Mucosa of rectum (tissue), 2 donors: ENCODE results near the gene BMAL1.
A peak's percentile ranks its signal among the peaks of the same experiment; 100 is the strongest.

ENCODE experiments used
- H3K27ac ChIP-seq, 2 donors: one replicate each; pipeline ENCODE4 v1.7.0; 2013; ENCODE audit warnings: inconsistent platforms in 2 of 2, low read depth in 2 of 2, low read length in 2 of 2
- H3K27me3 ChIP-seq, 2 donors: one replicate each; pipeline ENCODE4 v1.7.0; 2013; ENCODE audit warnings: low read length in 2 of 2; ENCODE audit not compliant: control insufficient read depth in 2 of 2, insufficient read depth in 2 of 2
- H3K36me3 ChIP-seq, 2 donors: one replicate each; pipeline ENCODE4 v1.7.0; 2013; ENCODE audit warnings: low read length in 2 of 2; ENCODE audit not compliant: control insufficient read depth in 2 of 2, insufficient read depth in 2 of 2
- H3K4me1 ChIP-seq, 2 donors: one replicate each; pipeline ENCODE4 v1.7.0; 2013; ENCODE audit warnings: low read length in 2 of 2, mild to moderate bottlenecking in 1 of 2; ENCODE audit not compliant: control insufficient read depth in 2 of 2, insufficient read depth in 2 of 2
- H3K4me3 ChIP-seq, 2 donors: one replicate each; pipeline ENCODE4 v1.7.0; 2013; ENCODE audit warnings: low read length in 2 of 2
- H3K9ac ChIP-seq, 2 donors: one replicate each; pipeline ENCODE4 v1.7.0; 2013; ENCODE audit warnings: low read length in 2 of 2, low read depth in 1 of 2, mild to moderate bottlenecking in 1 of 2
- H3K9me3 ChIP-seq, 2 donors: one replicate each; pipeline ENCODE4 v1.7.0; 2013; ENCODE audit warnings: low read length in 2 of 2; ENCODE audit not compliant: control insufficient read depth in 2 of 2
- donor health status: healthy.
- donor health status: Normal muscosa, but diverticular disease.

Gene BMAL1

GRCh38 chr11:13277768-13278608 is at the start of gene BMAL1:
Gene BMAL1 (plus strand): TSS chr11:13277790. CDS start chr11:13354309, 76,519 bp downstream.
- H3K9ac ChIP-seq, result peak within 1 kb of the TSS; percentile 78 to 79
- no peaks in the 10 kb centered on the region for H3K36me3 ChIP-seq
- no peaks in the 10 kb centered on the region for H3K9me3 ChIP-seq
- peak within 1 kb of the TSS; percentile 90 to 98 for H3K4me3 ChIP-seq
- H3K27me3 ChIP-seq, result peaks cover 7 to 8% of the 10 kb centered on the region in 2 donors
- peaks cover 10 to 13% of the 10 kb centered on the region in 2 donors for H3K4me1 ChIP-seq
- H3K27ac ChIP-seq, result peak within 1 kb of the TSS; percentile 79 to 86

- no peak overlapping the region for H3K4me3 ChIP-seq
- H3K9me3 ChIP-seq, result no peaks in the 10 kb centered on the region
- H3K36me3 ChIP-seq, result no peaks in the 10 kb centered on the region
- no peaks in the 10 kb centered on the region for H3K4me1 ChIP-seq
- H3K27ac ChIP-seq, result no peak overlapping the region
- no peak overlapping the region for H3K9ac ChIP-seq
- peaks cover 0 to 7% of the 10 kb centered on the region in 2 donors for H3K27me3 ChIP-seq
Observed at GRCh38 chr11:13228572-13228971, 49.0 kb upstream of the BMAL1 start.

- Histone ChIP-seq H3K9me3 (no peaks in the 10 kb centered on the region), H3K27me3 (peaks cover 0 to 7% of the 10 kb centered on the region in 2 donors), H3K4me1 (no peaks in the 10 kb centered on the region), H3K9ac (no peak overlapping the region), H3K4me3 (no peak overlapping the region), H3K27ac (no peak overlapping the region), H3K36me3 (no peaks in the 10 kb centered on the region)
Observed at GRCh38 chr11:13229136-13229535, 48.5 kb upstream of the BMAL1 start.

GRCh38 chr11:13229711-13230318 is 47.8 kb upstream of the BMAL1 start:
- H3K4me1 ChIP-seq, result no peaks in the 10 kb centered on the region
- no peaks in the 10 kb centered on the region for H3K36me3 ChIP-seq
- H3K27me3 ChIP-seq, result peaks cover 0 to 7% of the 10 kb centered on the region in 2 donors
- no peak overlapping the region for H3K4me3 ChIP-seq
- H3K27ac ChIP-seq, result no peak overlapping the region
- no peak overlapping the region for H3K9ac ChIP-seq
- no peaks in the 10 kb centered on the region for H3K9me3 ChIP-seq

GRCh38 chr11:13233173-13233745 is 44.3 kb upstream of the BMAL1 start:
- Histone ChIP-seq H3K9me3 (no peaks in the 10 kb centered on the region), H3K4me1 (no peaks in the 10 kb centered on the region), H3K27ac (no peak overlapping the region), H3K4me3 (no peak overlapping the region), H3K27me3 (no peaks in the 10 kb centered on the region), H3K36me3 (no peaks in the 10 kb centered on the region), H3K9ac (no peak overlapping the region)

- H3K4me3 ChIP-seq, result no peak overlapping the region
- H3K36me3 ChIP-seq, result no peaks in the 10 kb centered on the region
- H3K4me1 ChIP-seq, result no peaks in the 10 kb centered on the region
- no peak overlapping the region for H3K9ac ChIP-seq
- no peaks in the 10 kb centered on the region for H3K27me3 ChIP-seq
- no peak overlapping the region for H3K27ac ChIP-seq
- H3K9me3 ChIP-seq, result no peaks in the 10 kb centered on the region
Observed at GRCh38 chr11:13235895-13236294, 41.7 kb upstream of the BMAL1 start.

- Histone ChIP-seq H3K9me3 (no peaks in the 10 kb centered on the region), H3K36me3 (no peaks in the 10 kb centered on the region), H3K4me1 (no peaks in the 10 kb centered on the region), H3K4me3 (no peak overlapping the region), H3K9ac (no peak overlapping the region), H3K27me3 (no peaks in the 10 kb centered on the region), H3K27ac (no peak overlapping the region)
Observed at GRCh38 chr11:13236626-13237025, 41.0 kb upstream of the BMAL1 start.

GRCh38 chr11:13237761-13238160 is 39.8 kb upstream of the BMAL1 start:
- Histone ChIP-seq H3K27ac (no peak overlapping the region), H3K36me3 (no peaks in the 10 kb centered on the region), H3K4me3 (no peak overlapping the region), H3K9me3 (no peaks in the 10 kb centered on the region), H3K27me3 (no peaks in the 10 kb centered on the region), H3K4me1 (no peaks in the 10 kb centered on the region), H3K9ac (no peak overlapping the region)

GRCh38 chr11:13238879-13239514 is 38.6 kb upstream of the BMAL1 start:
- H3K4me1 ChIP-seq, result no peaks in the 10 kb centered on the region
- no peaks in the 10 kb centered on the region for H3K36me3 ChIP-seq
- H3K27me3 ChIP-seq, result no peaks in the 10 kb centered on the region
- H3K27ac ChIP-seq, result no peak overlapping the region
- H3K9me3 ChIP-seq, result no peaks in the 10 kb centered on the region
- no peak overlapping the region for H3K9ac ChIP-seq
- H3K4me3 ChIP-seq, result no peak overlapping the region

- H3K9me3 ChIP-seq, result no peaks in the 10 kb centered on the region
- no peaks in the 10 kb centered on the region for H3K36me3 ChIP-seq
- no peaks in the 10 kb centered on the region for H3K4me1 ChIP-seq
- H3K27ac ChIP-seq, result no peak overlapping the region
- no peak overlapping the region for H3K4me3 ChIP-seq
- H3K27me3 ChIP-seq, result peaks cover 2 to 4% of the 10 kb centered on the region in 2 donors
- H3K9ac ChIP-seq, result no peak overlapping the region
Observed at GRCh38 chr11:13242564-13242963, 35.0 kb upstream of the BMAL1 start.
